ENCODE measurements around the gene CHML.

CHML gene

DNA sequence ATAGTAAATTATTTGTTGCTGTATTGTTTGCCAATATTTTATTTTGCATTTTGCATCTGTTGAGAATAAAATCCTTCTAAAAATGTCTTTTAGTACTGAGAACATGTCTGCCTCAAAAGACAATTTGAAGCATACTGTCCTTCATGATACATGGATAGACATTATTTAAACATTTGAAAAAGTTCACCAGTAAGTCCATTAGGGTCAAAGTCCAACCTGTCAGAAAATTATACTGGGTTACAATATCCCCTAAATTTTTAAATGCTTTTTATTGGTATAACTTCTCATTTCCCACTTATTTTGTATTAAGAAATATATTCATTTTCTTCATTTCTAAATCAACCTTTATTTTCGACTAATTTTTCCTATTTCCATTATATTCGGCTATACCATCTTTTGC is 9.3 kb downstream of the CHML start:
- TF ChIP-seq, protein P1, sequence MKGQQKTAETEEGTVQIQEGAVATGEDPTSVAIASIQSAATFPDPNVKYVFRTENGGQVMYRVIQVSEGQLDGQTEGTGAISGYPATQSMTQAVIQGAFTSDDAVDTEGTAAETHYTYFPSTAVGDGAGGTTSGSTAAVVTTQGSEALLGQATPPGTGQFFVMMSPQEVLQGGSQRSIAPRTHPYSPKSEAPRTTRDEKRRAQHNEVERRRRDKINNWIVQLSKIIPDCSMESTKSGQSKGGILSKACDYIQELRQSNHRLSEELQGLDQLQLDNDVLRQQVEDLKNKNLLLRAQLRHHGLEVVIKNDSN (IDR thresholded peaks at IDR 0.05), result no peak
- no peak for TF ChIP-seq CREB1 (IDR thresholded peaks at IDR 0.05; ENCODE audit: low read depth)
- TF ChIP-seq EP300 (IDR thresholded peaks at IDR 0.05; ENCODE audit: borderline replicate concordance), result no peak
- no peak for TF ChIP-seq TAF1 (IDR thresholded peaks at IDR 0.05; ENCODE audit: low read depth)

DNA sequence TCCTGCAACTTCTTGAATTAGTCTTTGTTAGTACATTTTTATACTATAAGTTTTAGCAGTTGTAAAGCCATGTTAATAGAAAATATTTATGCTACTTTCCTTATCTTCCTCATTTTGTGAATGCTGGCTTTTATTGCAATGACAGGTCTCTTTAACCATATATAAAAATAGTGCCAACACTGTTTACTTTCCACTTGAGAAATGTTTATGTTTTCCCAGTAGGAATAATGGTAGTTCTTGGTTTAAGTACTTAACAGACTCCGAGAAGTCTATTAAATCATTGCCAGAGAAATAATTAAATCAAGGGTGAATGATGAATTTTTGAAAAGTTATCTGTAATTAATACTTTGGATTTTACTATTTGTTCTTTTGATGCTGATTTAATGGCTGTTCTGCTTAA is 9.7 kb downstream of the CHML start:
- TF ChIP-seq RAD21 (IDR thresholded peaks at IDR 0.05; ENCODE audit: low read depth) (no peak), FOXM1 (IDR thresholded peaks at IDR 0.05; ENCODE audit: borderline replicate concordance, low read depth) (no peak), NFIC (IDR thresholded peaks at IDR 0.05) (no peak), CEBPB (IDR thresholded peaks at IDR 0.05) (no peak), EGR1 (IDR thresholded peaks at IDR 0.05) (no peak), TEAD4 (IDR thresholded peaks at IDR 0.05) (no peak), ZBTB7A (IDR thresholded peaks at IDR 0.05; ENCODE audit: low read depth) (no peak)
- TF ChIP-seq, protein P1 (IDR thresholded peaks at IDR 0.05), result no peak

DNA sequence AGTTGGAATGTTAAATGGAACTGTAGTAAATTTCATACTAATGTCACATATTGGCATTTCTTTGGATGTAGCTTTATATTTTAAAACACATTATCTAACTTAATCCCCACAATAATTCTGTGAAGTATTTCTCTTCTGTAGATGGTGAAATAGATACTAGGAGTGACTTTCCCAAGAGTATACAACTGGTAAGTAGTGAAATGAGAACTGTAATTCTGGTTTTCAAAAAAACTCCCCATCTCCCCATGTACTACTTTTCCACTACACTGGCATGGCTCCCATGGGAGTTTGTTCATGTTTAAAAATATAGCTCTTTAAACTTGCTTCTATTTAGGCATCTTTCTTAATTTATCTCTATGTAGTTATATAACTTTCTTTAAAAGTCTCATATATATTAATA is 10.2 kb downstream of the CHML start:
- TF ChIP-seq TEAD4 (IDR thresholded peaks at IDR 0.05) (no peak), TCF12 (IDR thresholded peaks at IDR 0.05; ENCODE audit: low read depth) (no peak), ZBTB7A (IDR thresholded peaks at IDR 0.05; ENCODE audit: low read depth) (no peak)

DNA sequence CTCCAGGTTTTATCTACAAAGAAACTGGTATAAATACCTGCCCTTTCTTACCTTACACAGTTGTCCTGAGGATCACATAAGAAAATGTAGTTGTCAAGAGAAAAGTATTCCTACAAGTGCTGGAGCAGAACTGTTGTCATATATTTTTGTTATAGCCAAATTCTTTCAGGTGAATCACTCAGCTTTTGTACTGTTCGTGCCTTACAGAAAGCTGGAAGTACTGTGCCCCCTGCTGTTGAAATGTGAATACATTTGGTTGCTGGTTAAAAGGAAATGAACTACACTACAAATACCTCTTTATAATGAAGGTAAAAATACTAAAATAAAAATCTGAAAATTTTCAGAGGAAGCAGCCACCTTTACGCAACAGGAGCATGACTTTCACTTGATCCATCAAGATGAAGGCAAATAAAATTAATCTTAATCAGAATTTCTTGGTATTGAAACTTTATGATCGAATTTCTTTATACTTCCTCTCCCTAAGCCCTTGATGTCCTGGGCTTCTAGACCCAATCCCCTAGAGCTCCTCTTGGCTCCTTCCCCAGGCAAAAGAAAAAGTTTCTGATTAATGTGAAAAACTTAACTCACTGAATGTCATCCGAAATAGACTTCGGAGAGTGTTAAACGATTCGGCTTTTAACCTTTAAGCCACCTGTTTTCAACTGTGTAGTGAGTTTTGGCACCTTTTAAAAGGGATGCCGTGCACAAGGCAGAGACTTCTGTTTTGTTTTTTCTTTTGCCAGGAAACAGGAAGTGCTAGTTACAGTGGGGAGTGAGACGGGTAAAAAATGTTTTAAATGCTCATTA is 12.5 kb downstream of the CHML start:
- TF ChIP-seq EGR1 (IDR thresholded peaks at IDR 0.05) (no peak), RAD21 (IDR thresholded peaks at IDR 0.05; ENCODE audit: low read depth) (peak; percentile 35)
- TF ChIP-seq, protein P2, sequence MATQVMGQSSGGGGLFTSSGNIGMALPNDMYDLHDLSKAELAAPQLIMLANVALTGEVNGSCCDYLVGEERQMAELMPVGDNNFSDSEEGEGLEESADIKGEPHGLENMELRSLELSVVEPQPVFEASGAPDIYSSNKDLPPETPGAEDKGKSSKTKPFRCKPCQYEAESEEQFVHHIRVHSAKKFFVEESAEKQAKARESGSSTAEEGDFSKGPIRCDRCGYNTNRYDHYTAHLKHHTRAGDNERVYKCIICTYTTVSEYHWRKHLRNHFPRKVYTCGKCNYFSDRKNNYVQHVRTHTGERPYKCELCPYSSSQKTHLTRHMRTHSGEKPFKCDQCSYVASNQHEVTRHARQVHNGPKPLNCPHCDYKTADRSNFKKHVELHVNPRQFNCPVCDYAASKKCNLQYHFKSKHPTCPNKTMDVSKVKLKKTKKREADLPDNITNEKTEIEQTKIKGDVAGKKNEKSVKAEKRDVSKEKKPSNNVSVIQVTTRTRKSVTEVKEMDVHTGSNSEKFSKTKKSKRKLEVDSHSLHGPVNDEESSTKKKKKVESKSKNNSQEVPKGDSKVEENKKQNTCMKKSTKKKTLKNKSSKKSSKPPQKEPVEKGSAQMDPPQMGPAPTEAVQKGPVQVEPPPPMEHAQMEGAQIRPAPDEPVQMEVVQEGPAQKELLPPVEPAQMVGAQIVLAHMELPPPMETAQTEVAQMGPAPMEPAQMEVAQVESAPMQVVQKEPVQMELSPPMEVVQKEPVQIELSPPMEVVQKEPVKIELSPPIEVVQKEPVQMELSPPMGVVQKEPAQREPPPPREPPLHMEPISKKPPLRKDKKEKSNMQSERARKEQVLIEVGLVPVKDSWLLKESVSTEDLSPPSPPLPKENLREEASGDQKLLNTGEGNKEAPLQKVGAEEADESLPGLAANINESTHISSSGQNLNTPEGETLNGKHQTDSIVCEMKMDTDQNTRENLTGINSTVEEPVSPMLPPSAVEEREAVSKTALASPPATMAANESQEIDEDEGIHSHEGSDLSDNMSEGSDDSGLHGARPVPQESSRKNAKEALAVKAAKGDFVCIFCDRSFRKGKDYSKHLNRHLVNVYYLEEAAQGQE (IDR thresholded peaks at IDR 0.05; ENCODE audit: low read depth), result no peak

DNA sequence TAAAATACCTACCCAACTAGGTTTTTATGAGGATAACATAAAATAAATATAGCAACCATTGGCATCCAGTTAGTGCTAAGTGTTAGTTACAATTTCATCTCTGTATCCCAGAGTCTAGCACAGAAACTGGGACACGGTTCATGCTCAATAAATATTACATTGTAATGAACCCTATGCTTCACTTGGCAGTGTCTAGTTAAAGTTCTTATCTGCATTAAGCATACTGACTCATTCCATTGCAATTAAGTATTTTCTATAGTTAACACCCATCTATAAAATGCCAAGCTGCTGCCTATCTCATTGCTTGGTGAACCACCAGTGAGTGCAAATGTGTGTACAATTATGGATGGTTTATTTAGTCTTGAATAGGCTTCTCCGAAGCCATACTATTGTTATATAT is 15.2 kb downstream of the CHML start:
- no peak for TF ChIP-seq RAD21 (IDR thresholded peaks at IDR 0.05; ENCODE audit: low read depth)
- TF ChIP-seq, protein P3, sequence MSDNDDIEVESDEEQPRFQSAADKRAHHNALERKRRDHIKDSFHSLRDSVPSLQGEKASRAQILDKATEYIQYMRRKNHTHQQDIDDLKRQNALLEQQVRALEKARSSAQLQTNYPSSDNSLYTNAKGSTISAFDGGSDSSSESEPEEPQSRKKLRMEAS (IDR thresholded peaks at IDR 0.05), result no peak
- TF ChIP-seq EGR1 (IDR thresholded peaks at IDR 0.05), result no peak

DNA sequence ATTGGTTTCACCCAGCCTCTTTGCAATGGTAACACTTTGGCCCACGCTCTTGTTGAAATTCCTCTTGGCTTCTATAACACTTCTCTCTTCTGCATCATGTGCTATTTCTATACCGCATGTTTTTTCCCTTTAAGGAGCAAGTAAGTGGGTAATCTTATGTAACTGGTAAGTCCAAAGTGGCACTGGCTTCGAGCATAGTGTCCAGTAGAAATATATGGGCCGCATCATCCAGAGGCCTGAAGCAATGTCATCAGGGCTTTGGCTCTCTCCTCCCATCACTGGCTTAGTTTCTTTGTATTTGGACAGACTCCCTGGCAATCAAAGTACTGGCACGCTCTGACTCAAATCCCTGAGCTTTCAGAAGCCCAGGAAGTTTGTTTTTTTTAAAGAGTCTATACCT is 17.5 kb downstream of the CHML start:
- TF ChIP-seq CEBPB (IDR thresholded peaks at IDR 0.05) (no peak), FOXM1 (IDR thresholded peaks at IDR 0.05; ENCODE audit: borderline replicate concordance, low read depth) (no peak), YY1 (IDR thresholded peaks at IDR 0.05; ENCODE audit: low read depth) (no peak), RAD21 (IDR thresholded peaks at IDR 0.05; ENCODE audit: low read depth) (no peak), EGR1 (IDR thresholded peaks at IDR 0.05) (no peak), NFIC (IDR thresholded peaks at IDR 0.05) (no peak), TEAD4 (IDR thresholded peaks at IDR 0.05) (no peak), EP300 (IDR thresholded peaks at IDR 0.05; ENCODE audit: borderline replicate concordance) (no peak), TAF1 (IDR thresholded peaks at IDR 0.05; ENCODE audit: low read depth) (no peak), TCF12 (IDR thresholded peaks at IDR 0.05; ENCODE audit: low read depth) (no peak), CREB1 (IDR thresholded peaks at IDR 0.05; ENCODE audit: low read depth) (no peak), ZBTB7A (IDR thresholded peaks at IDR 0.05; ENCODE audit: low read depth) (no peak)
- TF ChIP-seq, protein P1 (IDR thresholded peaks at IDR 0.05), result no peak
- TF ChIP-seq, protein P2 (IDR thresholded peaks at IDR 0.05; ENCODE audit: low read depth), result no peak
- TF ChIP-seq, protein P3 (IDR thresholded peaks at IDR 0.05), result no peak

Measured in Ishikawa (cell line).